Fibroblast of villous mesenchyme (primary cell): ENCODE measurements around the gene LIF. TPM values are rescaled to one million over a fixed set of nuclear protein-coding genes. Genes with fewer than 3 reads are reported as not detected.

Experiments used
- DNase-seq: peaks from one replicate; pipeline ENCODE4 v3.0.0-alpha.2; 2010; ENCODE audit warnings: low read depth
- H3K4me3 ChIP-seq: 2 replicates; pipeline ENCODE4 v1.5.1; 2011; ENCODE audit warnings: low read depth, mild to moderate bottlenecking, low read length
- total RNA-seq: library from RNA; depleted of rRNA; stranded (reverse); fragments of >200 nt; gene quantifications from 2 replicates; pipeline ENCODE4 v1.2.3, GENCODE V29; 2012
- TF ChIP-seq, protein P1 (sequence below): IDR thresholded peaks from 2 replicates; pipeline ENCODE4 v1.5.1; 2012; ENCODE audit warnings: low read depth, mild to moderate bottlenecking, low read length; ENCODE audit not compliant: insufficient read depth

Gene LIF
- total RNA-seq, 1 donor, result 7.8 TPM

DNA sequence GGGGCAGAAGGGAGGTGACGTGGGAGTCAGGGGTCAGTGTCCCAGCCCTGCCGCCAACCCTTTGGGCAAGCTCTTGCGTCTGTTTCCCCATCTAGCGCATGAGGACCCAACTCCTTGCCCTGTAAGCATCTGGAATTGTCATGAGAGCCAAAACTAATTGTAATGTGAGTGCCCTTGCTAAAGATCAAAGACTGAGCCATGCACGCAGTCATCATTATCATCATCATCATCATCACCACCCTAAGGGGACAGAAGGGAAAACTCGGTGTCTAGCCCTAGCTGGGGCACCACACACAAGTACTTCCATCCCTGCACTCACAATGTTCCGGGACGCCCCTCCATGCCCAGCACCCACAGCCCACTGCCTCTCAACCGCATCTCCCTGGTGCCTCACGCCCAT is 2.5 kb downstream of the LIF start:
- H3K4me3 ChIP-seq, result no peak overlapping the region
- no peak for DNase-seq
- TF ChIP-seq, protein P1, sequence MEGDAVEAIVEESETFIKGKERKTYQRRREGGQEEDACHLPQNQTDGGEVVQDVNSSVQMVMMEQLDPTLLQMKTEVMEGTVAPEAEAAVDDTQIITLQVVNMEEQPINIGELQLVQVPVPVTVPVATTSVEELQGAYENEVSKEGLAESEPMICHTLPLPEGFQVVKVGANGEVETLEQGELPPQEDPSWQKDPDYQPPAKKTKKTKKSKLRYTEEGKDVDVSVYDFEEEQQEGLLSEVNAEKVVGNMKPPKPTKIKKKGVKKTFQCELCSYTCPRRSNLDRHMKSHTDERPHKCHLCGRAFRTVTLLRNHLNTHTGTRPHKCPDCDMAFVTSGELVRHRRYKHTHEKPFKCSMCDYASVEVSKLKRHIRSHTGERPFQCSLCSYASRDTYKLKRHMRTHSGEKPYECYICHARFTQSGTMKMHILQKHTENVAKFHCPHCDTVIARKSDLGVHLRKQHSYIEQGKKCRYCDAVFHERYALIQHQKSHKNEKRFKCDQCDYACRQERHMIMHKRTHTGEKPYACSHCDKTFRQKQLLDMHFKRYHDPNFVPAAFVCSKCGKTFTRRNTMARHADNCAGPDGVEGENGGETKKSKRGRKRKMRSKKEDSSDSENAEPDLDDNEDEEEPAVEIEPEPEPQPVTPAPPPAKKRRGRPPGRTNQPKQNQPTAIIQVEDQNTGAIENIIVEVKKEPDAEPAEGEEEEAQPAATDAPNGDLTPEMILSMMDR, result no peak

DNA sequence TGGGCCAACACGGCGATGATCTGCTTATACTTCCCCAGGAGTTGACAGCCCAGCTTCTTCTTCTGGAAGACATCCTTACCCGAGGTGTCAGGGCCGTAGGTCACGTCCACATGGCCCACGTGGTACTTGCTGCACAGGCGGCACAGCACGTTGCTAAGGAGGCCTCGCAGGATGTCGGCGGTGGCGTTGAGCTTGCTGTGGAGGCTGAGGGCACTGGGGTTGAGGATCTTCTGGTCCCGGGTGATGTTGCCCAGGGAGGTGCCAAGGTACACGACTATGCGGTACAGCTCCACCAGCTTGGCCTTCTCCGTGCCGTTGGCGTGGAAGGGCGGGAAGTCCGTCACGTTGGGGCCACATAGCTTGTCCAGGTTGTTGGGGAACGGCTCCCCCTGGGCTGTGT is 2.9 kb downstream of the LIF start:
- TF ChIP-seq, protein P1, result no peak
- DNase-seq, result no peak
- H3K4me3 ChIP-seq, result no peak overlapping the region

DNA sequence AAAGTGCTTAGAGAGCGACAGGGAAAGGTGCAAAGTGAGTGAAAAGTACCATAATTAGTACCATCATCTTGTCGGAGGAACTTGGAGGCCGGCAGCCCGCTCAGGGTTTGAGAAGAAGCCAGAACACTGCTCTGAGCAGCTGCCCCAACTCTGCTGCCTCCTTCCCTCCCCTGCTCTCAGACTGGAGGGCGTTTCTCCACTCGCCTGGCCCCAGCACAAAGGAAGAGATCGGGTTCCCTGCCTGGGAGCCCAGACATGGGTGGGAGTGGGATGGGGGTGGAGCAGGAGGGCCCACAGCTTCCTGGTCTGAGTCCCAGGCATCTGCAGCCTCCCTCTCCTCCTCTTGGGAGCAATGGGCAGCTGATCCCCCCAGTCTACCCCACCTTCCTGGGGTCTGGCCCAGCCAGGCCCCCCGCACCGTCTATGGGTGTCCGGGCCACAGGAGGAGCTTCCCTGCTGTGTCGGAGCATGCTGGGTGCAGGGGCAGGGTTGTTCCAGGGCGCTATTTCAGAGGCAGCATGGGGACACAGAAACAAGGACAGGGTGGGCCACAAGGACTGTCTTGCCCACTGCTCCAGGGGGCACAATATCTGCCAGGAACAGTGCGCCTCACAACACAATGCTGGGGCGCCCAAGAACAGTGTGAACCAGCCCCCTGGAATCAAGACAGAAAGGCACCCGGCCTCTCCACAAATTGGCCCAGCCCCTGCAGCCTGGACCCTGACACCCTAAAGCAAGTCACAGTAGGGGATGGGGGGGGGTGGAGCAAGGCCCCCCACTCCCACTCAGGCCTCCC is 4.8 kb downstream of the LIF start:
- H3K4me3 ChIP-seq, result no peak overlapping the region
- DNase-seq, result no peak
- TF ChIP-seq, protein P1, result no peak

DNA sequence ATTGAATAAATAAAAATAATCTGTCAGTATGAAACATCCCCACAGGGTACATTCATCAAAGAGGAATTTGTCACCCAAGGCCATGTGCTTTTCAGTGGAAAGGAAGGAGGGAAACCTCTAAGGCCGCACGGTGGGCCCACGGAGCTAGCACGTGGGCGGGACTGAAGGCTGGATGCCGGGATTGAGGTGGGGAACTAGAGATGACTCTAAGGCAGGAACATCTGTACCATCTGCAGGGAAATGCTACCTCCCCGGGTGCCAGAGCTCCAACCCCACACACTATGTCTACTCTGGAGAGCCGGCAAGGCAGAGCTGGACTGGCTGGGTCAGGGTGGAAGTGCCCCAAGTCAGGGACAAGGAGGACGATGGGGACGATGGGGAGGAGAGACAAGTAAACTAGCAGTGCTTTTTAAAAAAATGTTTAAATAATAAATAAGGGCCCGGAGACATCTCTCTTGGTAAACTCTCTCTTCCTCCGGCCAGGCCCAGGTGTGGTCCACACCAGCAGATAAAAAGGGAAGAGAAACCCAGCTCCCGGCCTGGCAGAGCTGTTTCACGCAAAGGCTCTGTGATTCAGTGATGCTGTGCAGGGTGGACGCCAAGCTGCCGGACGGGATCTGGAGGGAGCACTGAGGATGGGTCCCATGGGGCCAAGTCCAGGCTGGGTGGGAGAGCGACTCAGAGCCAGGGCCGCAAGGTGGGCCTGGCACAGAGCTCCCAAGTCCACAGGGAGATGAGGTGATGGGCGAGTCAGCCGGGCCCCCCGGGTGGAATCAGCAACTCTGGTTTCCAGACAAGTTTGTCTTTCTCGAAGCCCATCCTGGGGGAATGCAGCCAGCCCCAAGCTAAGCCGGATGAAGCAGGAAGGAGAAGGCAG is 5.8 kb downstream of the LIF start:
- TF ChIP-seq, protein P1, result no peak
- no peak for DNase-seq
- H3K4me3 ChIP-seq, result no peak overlapping the region

DNA sequence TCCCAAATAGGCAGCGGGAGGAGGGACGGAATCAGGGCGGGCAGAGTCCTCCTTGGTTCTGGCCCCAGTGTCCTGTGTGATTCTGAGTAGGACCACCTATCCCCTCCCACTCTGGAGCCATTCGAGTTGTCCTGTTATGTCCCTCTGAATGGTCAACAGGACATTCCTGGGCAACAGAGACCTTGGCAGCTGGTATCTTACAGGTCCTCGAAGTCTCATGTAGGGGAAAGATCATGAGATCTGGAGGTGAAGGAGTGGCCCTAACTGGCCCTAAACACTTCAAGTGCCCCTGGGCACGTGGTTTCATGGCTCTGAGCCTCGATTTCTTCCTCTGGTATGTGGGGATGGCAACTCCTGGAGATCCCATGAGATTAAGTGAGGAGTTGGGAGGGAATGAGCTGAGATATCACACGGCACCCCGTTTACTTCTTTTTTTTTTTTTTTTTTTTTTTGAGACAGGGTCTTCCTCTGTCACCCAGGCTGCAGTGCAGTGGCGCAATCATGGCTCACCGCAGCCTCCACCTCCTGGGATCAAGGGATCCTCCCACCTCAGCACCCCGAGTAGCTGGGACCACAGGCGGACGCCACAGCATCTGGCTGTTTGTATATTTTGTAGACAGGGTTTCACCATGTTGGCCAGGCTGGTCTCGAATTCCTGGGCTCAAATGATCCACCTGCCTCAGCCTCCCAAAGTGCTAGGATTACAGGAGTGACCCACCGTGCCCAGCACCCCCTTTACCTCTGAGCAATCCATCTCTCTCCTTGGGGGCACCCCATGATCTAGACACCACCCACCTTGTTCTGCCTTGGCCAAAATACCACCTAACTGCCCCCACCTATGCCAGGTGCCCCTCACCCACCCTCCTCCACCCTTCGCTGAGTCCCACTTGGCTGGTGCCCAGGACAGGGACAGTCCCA is 6.8 kb downstream of the LIF start:
- TF ChIP-seq, protein P1, result no peak
- no peak overlapping the region for H3K4me3 ChIP-seq

More for the DNA sequence above, 6.8 kb downstream of the LIF start:
- DNase-seq, result no peak
